ENCODE results near the gene LIPE. TPM values are rescaled to one million over a fixed set of nuclear protein-coding genes. Genes with fewer than 3 reads are reported as not detected.
"Not testable (repeated sequence)": the region's sequence is repeated elsewhere in the genome, so short reads cannot be mapped to it uniquely, and the experiment has no call there.

LIPE gene
- polyA plus RNA-seq, 1 donor (not counting 4 experiments of a cell fraction or from before 2014, with no cell fraction given), result 6.1 TPM

- Histone ChIP-seq H3K4me2 (ENCODE audit: control insufficient read depth, extremely low read depth, insufficient read depth, low read depth, low read length) (no peak overlapping the region), H4K20me1 (ENCODE audit: control insufficient read depth, extremely low read depth, insufficient read depth, low read length) (no peaks in the 10 kb centered on the region), H3K27me3 (ENCODE audit: control insufficient read depth, extremely low read depth, insufficient read depth, low read length) (no peaks in the 10 kb centered on the region), H3K9ac (ENCODE audit: control insufficient read depth, extremely low read depth, insufficient read depth, low read length) (no peak overlapping the region), H3K36me3 (ENCODE audit: control insufficient read depth in 2 of 2, extremely low read depth in 1 of 2, insufficient read depth in 2 of 2, low read length in 2 of 2) (no peaks in the 10 kb centered on the region), H3K9me3 (ENCODE audit: control insufficient read depth, low read depth, low read length) (no peaks in the 10 kb centered on the region), H3K79me2 (ENCODE audit: control insufficient read depth, insufficient read depth, low read length) (no peaks in the 10 kb centered on the region), H3K4me3 (ENCODE audit: control insufficient read depth in 2 of 3, extremely low read depth in 1 of 3, insufficient read depth in 2 of 3, low read depth in 1 of 3, low read length in 3 of 3) (no peak overlapping the region), H3K9me1 (ENCODE audit: control insufficient read depth, extremely low read depth, insufficient read depth, low read length) (no peaks in the 10 kb centered on the region), H3K4me1 (ENCODE audit: control insufficient read depth, extremely low read depth, insufficient read depth, low read length) (peaks cover 5% of the 10 kb centered on the region), H3K27ac (ENCODE audit: control insufficient read depth, insufficient read depth, low read length) (no peak overlapping the region), H2AFZ (ENCODE audit: control insufficient read depth, low read length) (no peak overlapping the region)
- dilution Hi-C loops (cut with MboI; ENCODE audit: extremely low pct_ligation_motif_present, low sequenced_read_pairs), result no loop called here
- FAIRE-seq (no peak), DNase-seq (ENCODE audit: low read depth, low spot score) (no peak)
- TF ChIP-seq EZH2 (IDR thresholded peaks at IDR 0.05; ENCODE audit: low read length) (no peak), CTCF (optimal IDR thresholded peaks at IDR 0.05 in 1 of 3, IDR thresholded peaks at IDR 0.05 in 1 of 3, conservative IDR thresholded peaks at IDR 0.05 in 1 of 3; ENCODE audit: extremely low read depth in 1 of 3, insufficient read depth in 2 of 3, low read length in 3 of 3) (no peak)
These were observed 38.7 kb upstream of the LIPE start for GRCh38 chr19:42465827-42466280.

GRCh38 chr19:42461700-42462324, 34.6 kb upstream of the LIPE start:
- no peak overlapping the region for H3K4me2 ChIP-seq (ENCODE audit: control insufficient read depth, extremely low read depth, insufficient read depth, low read depth, low read length)
- no peak overlapping the region for H2AFZ ChIP-seq (ENCODE audit: control insufficient read depth, low read length)
- no peaks in the 10 kb centered on the region for H3K9me1 ChIP-seq (ENCODE audit: control insufficient read depth, extremely low read depth, insufficient read depth, low read length)
- FAIRE-seq (no peak), DNase-seq (ENCODE audit: low read depth, low spot score) (no peak)
- no peaks in the 10 kb centered on the region for H4K20me1 ChIP-seq (ENCODE audit: control insufficient read depth, extremely low read depth, insufficient read depth, low read length)
- no peaks in the 10 kb centered on the region for H3K79me2 ChIP-seq (ENCODE audit: control insufficient read depth, insufficient read depth, low read length)
- no peak overlapping the region for H3K9ac ChIP-seq (ENCODE audit: control insufficient read depth, extremely low read depth, insufficient read depth, low read length)
- H3K36me3 ChIP-seq (ENCODE audit: control insufficient read depth in 2 of 2, extremely low read depth in 1 of 2, insufficient read depth in 2 of 2, low read length in 2 of 2), result no peaks in the 10 kb centered on the region
- no peaks in the 10 kb centered on the region for H3K4me1 ChIP-seq (ENCODE audit: control insufficient read depth, extremely low read depth, insufficient read depth, low read length)
- H3K4me3 ChIP-seq (ENCODE audit: control insufficient read depth in 2 of 3, extremely low read depth in 1 of 3, insufficient read depth in 2 of 3, low read depth in 1 of 3, low read length in 3 of 3), result no peak overlapping the region
- no peaks in the 10 kb centered on the region for H3K27me3 ChIP-seq (ENCODE audit: control insufficient read depth, extremely low read depth, insufficient read depth, low read length)
- TF ChIP-seq CTCF (optimal IDR thresholded peaks at IDR 0.05 in 1 of 3, IDR thresholded peaks at IDR 0.05 in 1 of 3, conservative IDR thresholded peaks at IDR 0.05 in 1 of 3; ENCODE audit: extremely low read depth in 1 of 3, insufficient read depth in 2 of 3, low read length in 3 of 3) (no peak), EZH2 (IDR thresholded peaks at IDR 0.05; ENCODE audit: low read length) (no peak)
- dilution Hi-C loops (cut with MboI; ENCODE audit: extremely low pct_ligation_motif_present, low sequenced_read_pairs), result no loop called here
- H3K27ac ChIP-seq (ENCODE audit: control insufficient read depth, insufficient read depth, low read length), result no peak overlapping the region
- H3K9me3 ChIP-seq (ENCODE audit: control insufficient read depth, low read depth, low read length), result no peaks in the 10 kb centered on the region

- H3K4me3 ChIP-seq (ENCODE audit: control insufficient read depth in 2 of 3, extremely low read depth in 1 of 3, insufficient read depth in 2 of 3, low read depth in 1 of 3, low read length in 3 of 3); H2AFZ ChIP-seq (ENCODE audit: control insufficient read depth, low read length); H3K4me1 ChIP-seq (ENCODE audit: control insufficient read depth, extremely low read depth, insufficient read depth, low read length); H3K79me2 ChIP-seq (ENCODE audit: control insufficient read depth, insufficient read depth, low read length); dilution Hi-C loops (cut with MboI; ENCODE audit: extremely low pct_ligation_motif_present, low sequenced_read_pairs); H3K36me3 ChIP-seq (ENCODE audit: control insufficient read depth in 2 of 2, extremely low read depth in 1 of 2, insufficient read depth in 2 of 2, low read length in 2 of 2); H3K9me3 ChIP-seq (ENCODE audit: control insufficient read depth, low read depth, low read length); H3K4me2 ChIP-seq (ENCODE audit: control insufficient read depth, extremely low read depth, insufficient read depth, low read depth, low read length); H3K9me1 ChIP-seq (ENCODE audit: control insufficient read depth, extremely low read depth, insufficient read depth, low read length); H3K27ac ChIP-seq (ENCODE audit: control insufficient read depth, insufficient read depth, low read length); H4K20me1 ChIP-seq (ENCODE audit: control insufficient read depth, extremely low read depth, insufficient read depth, low read length); FAIRE-seq; DNase-seq (ENCODE audit: low read depth, low spot score); H3K9ac ChIP-seq (ENCODE audit: control insufficient read depth, extremely low read depth, insufficient read depth, low read length); H3K27me3 ChIP-seq (ENCODE audit: control insufficient read depth, extremely low read depth, insufficient read depth, low read length): not testable (repeated sequence)
These were observed 34.0 kb upstream of the LIPE start for GRCh38 chr19:42461231-42461630.

Data from keratinocyte (primary cell).